Omental fat pad (tissue), 4 donors: ENCODE data around the gene ERBB4. TPM values are rescaled to one million over a fixed set of nuclear protein-coding genes. Genes with fewer than 3 reads are reported as not detected.

Source experiments
- ATAC-seq: fragments of 150-250 bp; one replicate; pipeline ENCODE4 v1.9.1; 2016; ENCODE audit warnings: mild to moderate bottlenecking, moderate library complexity; ENCODE audit not compliant: low FRiP score
- DNase-seq: peaks from one replicate; pipeline ENCODE4 v3.0.0-alpha.2; 2019; ENCODE audit warnings: low spot score
- CTCF ChIP-seq, 3 donors: fragments of 450-650 bp; IDR thresholded peaks; one replicate each; pipeline ENCODE4 v1.5.1; 2016 to 2017; ENCODE audit warnings: antibody characterized with exemption in 3 of 3, mild to moderate bottlenecking in 3 of 3, moderate library complexity in 2 of 3
- total RNA-seq, 4 donors: library from RNA; depleted of rRNA; stranded (reverse); fragments of >200 nt; gene quantifications; one replicate each; pipeline ENCODE4 v1.1.0, GENCODE V29; 2016

The ERBB4 gene
- total RNA-seq, 4 donors from 2014 or later: 0.16 to 7.7 (median 2.1) TPM

- TF ChIP-seq CTCF (IDR thresholded peaks at IDR 0.05): no peak
- DNase-seq: no peak
- ATAC-seq: no peak
These were observed 599.4 kb downstream of the ERBB4 start for GRCh38 chr2:211939177-211939576.

GRCh38 chr2:211934811-211935210 lies 603.8 kb downstream of the ERBB4 start:
- DNase-seq (no peak), ATAC-seq (no peak)
- no peak for TF ChIP-seq CTCF (IDR thresholded peaks at IDR 0.05)

- no peak for TF ChIP-seq CTCF (IDR thresholded peaks at IDR 0.05)
- DNase-seq (no peak), ATAC-seq (no peak)
These were observed 607.3 kb downstream of the ERBB4 start for GRCh38 chr2:211931314-211931713.

GRCh38 chr2:211930331-211930730 lies 608.3 kb downstream of the ERBB4 start:
- no peak for DNase-seq
- ATAC-seq: no peak
- TF ChIP-seq CTCF (IDR thresholded peaks at IDR 0.05): no peak

GRCh38 chr2:211928201-211928600 lies 610.4 kb downstream of the ERBB4 start:
- ATAC-seq (no peak), DNase-seq (no peak)
- TF ChIP-seq CTCF (IDR thresholded peaks at IDR 0.05): no peak

GRCh38 chr2:211923019-211923418 lies 615.6 kb downstream of the ERBB4 start:
- no peak for DNase-seq
- TF ChIP-seq CTCF (IDR thresholded peaks at IDR 0.05): no peak
- ATAC-seq: no peak

GRCh38 chr2:211903961-211904360 lies 634.6 kb downstream of the ERBB4 start:
- DNase-seq (no peak), ATAC-seq (no peak)
- no peak for TF ChIP-seq CTCF (IDR thresholded peaks at IDR 0.05)
